CD4-positive, alpha-beta T cell treated with Interleukin-21 for 1 hour (primary cell): ENCODE results near the gene WDFY4.

Source experiments
- DNase-seq: peaks from one replicate; pipeline ENCODE4 v3.0.0-alpha.2; 2020

Gene WDFY4

DNA sequence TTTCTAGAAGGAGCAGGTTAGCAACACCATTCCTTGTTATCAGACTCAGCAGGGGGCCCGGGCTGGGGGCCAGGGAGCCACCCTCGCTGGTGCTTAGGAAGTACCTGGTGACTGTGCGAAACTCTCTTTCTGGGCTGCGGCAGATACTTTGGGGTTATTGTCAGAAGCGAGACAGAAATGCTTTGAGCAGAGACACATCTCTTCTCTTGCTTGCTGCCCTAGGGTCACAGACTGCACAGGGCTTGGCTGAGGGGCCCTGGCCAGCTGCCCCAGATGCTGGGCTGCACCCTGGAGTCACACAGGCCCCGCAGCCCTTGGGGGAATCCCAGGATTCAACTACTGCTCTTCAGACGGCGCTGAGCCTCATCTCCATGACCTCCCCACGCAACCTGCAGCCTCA lies 91.9 kb downstream of the WDFY4 start:
- DNase-seq: no peak

DNA sequence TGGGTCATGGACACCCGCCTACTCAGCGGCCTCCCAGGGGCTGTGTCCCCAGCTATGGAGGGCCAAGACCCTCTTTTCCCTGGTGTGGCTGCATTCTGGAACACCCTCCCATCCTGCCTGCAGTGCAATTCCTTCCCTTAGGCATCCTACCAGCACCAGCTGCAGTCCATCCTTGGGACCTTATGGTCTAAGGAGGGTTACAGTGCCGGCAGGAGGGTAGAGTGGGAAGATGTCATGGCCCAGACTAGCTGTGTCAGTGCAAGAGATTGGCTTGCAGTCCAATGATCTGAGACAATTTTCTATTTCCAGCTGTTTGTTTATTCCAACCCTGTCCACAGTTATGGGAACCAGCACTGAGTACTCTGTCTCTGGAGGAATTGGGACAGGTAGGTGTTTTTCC lies 92.4 kb downstream of the WDFY4 start:
- no peak for DNase-seq

DNA sequence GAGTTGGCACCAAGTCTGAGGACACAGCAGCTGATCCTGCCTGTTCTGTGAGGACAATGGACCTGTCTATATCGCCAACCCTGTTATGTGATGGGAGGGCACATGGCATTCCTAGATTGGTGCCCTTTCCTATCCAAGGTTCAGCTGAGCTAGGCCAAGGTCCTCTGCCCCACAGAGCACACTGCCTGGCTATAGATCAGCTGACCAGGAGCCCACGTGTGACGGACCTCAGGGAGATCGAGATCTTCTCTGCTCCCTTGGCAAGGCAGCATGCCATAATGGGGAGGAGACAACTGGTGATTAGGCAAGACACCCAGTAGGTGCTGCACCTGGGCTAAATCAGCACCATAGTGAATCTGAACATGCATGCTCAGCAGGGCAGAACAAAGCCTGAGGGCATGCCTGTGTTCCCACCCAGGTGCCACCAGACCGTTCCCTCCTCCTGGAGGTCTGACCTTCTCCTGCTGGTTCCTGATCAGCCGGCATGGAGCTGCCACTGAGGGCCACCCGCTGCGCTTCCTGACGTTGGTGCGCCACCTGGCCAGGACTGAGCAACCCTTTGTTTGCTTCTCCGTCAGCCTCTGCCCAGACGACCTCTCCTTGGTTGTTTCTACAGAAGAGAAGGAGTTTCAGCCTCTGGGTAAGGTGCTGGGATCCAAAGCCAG lies 93.7 kb downstream of the WDFY4 start:
- DNase-seq: no peak

DNA sequence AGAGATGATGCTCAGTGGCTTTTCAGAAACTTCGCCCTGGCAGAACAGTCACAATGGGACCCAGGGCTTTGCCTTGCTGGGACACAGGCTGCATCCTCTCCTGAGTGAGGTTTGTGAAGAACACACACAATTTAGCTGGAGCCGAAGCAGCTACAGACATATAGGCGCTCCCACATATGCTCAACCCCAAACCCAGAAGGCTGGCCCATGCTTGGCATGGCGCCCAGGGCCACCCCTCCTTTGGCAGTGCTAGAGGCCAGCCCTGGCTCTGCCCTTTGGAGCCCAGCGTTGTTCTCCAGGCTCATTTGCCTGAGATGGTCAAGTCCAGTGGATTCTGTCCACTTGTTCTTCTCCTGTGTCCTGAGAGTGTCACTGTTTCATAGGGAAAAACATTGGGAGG lies 94.4 kb downstream of the WDFY4 start:
- DNase-seq: no peak

DNA sequence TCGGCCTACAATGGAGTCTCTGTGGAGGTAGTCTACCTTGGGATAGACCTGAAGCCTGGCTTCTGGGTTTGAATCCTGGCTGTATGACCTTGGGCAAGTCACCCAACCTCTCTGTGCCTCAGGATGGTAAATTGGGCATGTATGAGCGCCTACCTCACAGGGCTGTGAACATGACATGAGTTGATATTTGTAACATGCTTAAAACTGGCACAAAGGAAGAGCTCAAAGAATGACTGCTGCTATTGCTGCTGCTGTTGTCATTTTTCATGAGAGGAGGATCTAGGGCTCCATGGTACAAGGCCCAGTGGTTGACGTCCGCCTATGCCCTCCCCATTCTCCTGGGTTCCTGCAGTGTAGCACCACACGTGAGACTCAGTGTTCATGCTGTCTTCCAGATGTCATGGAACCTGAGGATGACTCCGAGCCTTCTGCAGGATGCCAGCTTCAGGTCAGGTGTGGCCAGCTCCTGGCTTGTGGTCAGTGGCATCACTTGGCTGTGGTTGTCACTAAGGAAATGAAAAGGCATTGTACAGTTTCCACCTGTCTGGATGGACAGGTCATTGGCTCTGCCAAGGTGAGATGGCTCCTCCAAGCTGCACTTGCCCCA lies 95.0 kb downstream of the WDFY4 start:
- DNase-seq: no peak

DNA sequence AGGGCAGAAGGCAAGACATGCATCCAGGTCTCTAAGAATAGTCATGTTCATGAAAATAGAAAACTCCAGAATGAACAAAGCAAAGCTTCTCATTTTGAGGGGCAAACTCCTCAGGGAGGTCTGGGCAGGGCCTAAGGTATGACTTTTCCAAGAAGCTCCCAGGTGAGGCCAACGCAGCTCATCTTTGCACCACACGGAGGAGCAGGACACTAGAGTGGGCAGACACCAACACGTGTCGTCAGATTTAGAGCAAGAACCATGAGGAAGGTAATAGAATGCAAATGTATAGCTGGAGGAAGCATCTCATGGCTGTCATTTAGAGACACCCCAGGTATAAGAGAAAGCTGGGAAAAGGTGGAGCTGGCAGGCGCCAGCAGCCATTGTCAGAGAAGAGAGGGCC lies 95.7 kb downstream of the WDFY4 start:
- DNase-seq: no peak

DNA sequence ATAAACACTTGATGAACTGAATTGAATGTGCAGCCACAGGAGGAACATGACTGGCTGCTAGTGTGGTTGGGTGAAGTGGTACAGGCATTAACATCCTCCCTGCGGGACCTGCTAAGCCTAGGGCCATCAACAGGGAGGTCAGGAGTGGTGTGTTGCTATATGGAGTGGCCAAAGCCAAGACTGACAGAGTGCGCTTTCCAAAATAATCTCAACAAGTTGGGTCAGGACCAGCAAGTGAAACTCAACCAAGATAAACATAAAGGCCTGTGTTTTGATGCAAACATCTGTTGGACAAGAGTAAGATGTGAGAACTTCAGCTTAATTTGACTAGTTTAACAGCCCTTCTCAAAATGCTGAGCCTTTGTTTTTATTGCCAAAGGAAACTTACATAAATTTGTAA lies 97.7 kb downstream of the WDFY4 start:
- DNase-seq: no peak

DNA sequence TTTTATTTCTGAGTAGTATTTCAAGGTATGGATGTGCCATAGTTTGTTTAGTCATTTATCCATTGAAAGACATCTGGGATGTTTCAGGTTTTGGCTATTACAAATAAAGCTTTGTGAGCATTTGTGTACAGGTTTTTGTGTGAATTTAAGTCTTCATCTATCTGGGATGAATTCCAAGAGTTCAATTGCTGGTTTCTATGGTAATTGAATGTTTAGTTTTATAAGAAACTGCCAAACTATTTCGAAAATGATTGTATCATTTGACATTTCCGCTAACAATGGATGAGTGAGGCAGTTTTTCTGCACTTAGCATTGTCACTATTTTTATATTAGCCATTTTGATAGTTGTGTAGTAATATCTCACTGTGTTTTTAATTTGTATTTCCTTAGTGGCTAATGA lies 99.4 kb downstream of the WDFY4 start:
- no peak for DNase-seq

DNA sequence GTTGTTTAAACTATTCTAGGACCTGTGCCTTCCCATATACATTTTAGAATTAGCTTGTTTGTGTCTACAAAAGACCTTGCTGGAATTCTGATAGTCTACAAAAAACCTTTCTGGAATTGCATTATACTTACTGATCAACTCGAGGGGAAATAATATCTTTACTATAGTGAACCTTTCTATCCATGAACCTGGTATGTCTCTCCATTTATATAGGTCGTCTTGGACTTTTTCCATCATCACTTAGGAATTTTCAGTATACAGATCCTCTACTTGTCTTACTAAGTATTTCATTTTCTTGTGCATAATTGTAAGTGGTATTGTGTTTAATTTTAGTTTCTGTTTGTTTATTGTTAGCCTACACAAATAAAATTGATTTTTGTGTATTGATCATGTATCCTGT lies 101.1 kb downstream of the WDFY4 start:
- no peak for DNase-seq

DNA sequence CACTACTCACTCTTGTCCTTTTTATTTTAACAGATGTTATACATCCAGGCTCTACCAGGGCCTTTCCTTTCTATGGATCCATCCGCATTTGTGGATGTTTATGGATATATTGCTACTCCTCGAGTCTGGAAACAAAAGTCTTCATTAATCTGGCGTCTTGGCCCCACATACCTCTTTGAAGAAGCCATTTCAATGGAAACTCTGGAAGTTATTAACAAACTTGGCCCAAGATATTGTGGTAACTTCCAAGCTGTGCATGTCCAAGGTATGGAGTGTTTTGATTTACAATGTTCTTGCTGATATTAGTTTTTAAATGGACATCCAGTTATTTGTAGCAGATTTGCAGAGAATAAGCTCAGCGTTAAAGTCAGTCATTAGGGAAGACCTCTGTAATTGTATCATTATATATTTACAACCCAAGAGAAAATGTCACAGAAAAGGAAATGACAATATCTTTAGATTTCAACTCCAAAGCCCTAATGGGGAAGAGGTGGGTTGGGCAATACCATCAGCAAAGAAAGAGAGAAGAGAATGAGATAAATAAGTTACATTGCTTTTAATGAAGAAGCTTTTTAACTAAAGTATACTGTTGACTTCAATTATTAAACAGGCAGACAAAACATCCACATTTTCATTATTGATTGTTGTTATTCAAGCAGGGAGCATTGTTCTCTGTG lies 102.1 kb downstream of the WDFY4 start:
- no peak for DNase-seq

DNA sequence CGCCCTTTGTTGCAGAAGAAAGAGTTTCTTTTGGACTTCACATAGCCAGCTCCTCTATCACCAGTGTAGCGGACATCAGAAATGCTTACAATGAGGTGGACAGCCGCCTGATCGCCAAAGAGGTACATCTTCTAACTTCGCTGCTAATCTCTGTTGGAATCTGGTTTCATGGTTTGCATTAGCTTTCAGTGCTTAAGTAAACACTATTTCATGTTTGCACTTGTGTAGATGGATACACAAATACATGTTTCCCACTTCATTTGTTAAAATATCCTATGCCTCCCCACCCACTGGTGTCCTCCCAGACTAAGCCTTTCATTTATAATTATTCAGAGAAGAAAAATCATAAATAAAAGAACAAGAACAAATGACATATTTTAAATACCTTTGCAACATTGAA lies 103.9 kb downstream of the WDFY4 start:
- no peak for DNase-seq

DNA sequence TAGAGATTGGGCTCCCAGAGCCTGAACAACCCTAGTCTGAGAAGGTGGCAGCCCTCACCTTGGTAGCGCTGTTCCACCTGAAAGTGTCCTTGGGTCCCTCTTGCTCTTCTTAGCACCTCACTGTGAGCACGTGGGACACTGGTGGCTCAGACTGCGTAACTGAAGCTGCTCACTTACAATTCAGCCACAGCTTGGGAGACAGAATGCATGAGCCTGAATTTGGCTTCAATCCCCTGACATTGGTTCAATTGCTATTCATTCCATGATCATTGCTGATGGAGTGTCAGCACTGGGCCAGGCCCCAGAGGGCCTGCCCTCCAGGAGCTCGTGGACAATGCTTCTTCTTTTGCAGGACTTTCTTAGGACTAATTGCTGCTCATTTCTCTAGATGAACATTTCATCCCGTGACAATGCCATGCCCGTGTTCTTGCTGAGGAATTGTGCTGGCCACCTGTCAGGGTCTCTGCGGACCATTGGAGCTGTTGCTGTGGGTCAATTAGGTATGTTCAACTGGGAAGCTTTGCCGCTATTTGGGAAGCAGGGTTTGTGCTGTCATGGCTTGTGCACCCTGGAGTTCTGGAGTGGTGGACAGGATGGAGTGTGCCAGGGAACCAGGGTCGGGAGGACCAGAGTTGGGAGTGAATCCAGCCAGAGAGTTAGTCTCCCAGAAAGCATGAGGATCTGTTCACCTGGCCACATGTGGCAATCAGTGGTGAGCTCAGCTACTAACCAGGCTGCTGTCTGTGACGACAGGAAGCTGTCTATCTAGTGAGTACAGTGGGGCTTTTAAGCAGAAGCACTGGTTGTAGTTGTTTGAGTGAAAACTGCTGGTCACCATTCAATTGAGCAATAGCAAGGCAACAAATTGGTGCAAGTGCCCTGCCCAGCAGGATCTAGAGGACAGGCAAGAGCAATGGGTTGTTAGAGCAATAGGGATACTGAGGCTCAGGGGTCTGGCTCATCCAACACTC lies 105.1 kb downstream of the WDFY4 start:
- no peak for DNase-seq

DNA sequence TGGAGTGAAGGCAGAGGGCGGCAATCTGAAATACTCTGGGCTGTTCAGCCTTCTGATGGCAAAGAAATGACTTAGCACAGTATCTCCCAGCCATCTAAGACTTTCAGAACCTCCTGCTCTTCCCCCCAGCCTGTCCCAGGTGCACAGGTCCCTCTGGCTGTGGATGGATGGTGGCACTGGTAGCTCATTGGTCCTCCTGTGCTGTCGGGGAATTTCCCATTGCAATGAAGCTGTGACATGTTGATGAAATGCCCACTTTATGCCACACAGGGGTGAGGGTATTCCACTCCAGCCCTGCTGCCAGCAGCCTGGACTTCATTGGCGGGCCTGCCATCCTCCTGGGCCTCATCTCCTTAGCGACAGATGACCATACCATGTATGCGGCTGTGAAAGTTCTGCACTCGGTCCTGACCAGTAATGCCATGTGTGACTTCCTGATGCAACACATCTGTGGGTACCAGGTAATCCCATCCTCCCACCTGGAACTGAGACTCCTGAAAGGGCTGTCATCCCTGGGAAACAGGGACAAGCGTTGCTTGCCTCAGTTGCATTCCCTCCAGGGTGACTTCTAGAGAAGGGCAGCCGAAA lies 105.9 kb downstream of the WDFY4 start:
- DNase-seq: no peak

DNA sequence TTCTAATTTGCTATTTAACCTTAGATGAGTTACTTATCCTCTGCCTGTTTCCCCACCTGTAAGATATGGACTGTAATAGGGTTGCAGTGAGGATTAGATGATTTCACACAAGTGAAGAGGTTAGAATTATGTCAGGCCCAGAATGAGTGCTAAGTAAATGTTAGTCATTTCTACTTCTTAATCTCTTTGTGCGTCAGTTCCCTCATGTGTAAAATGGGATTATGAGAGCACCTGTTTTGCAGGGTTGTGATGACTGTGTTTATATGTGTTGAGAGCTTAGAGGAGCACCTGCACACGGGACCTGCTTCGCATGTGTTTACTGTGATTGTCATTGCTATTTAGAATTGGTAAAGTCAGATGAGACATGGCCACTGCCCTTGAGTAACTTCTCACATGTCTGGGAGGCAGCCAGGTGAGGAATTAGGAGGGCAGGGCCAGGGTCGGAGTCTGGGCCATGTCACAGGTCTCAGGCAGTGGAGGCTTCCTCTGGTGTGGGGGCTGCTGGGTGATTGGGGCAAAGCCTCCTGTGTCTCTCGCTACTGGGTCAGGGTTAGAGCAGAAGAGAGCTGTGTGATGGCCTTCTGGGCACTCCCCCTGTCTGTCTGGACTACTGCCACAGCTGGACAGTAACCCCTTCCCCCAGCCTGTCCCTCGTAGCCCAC lies 106.7 kb downstream of the WDFY4 start:
- DNase-seq: no peak

DNA sequence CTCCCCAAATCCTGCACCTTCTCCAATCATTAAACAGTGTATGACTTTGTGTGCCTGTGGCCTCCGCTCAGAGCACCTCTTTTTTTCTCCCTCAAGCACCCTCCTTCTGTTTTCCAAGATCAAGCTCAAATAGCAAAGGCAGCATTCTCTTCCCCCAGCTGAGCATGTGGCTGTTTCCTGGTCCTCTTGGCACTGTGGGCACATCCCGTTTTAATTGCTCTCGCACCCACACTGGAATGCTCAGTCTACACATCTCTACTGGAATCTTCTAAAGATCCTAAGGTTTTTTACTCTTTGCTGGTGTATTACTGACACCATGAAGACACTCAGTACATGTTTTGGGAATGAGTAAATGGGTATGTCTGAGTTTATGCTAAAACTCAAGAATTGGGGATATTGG lies 107.4 kb downstream of the WDFY4 start:
- DNase-seq: no peak

DNA sequence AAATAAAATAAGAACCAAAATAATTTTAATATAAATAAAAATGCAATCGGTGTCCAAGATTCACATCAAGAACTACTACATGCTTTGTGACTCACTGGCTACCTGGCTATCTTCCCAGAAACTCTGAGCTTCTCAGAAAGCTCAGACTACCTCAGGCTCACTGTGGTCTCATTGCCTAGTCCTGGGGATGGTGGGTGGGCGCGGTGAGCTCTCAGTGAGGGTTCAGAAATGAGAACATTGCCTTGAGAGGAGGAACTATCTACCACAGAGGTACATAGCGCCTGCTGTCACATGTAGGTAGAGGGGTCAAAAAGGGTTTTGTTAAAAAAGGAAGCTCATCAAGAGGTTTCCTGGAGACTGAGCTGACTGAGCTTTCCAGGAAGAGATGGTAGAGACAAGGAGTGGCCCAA lies 108.0 kb downstream of the WDFY4 start:
- DNase-seq: no peak

DNA sequence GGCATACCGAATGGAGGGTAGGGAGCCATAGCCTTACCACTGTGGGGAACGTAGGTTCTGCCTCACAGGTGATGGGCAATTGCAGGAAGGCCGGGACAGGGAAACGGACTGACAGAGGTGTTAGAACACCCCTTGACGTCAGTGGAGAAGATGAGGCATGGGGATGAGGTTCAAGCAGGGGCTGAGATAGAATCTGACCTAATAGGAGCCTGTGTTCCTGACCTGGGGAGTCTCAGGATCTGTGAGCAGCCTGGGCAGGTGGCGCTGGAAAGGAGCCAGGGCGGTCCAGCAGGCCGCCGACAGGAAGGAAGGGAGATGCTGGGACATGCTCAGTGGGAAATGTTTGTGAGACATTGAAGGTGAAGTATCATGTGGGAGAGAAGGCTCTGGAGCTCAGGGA lies 109.4 kb downstream of the WDFY4 start:
- DNase-seq: no peak

DNA sequence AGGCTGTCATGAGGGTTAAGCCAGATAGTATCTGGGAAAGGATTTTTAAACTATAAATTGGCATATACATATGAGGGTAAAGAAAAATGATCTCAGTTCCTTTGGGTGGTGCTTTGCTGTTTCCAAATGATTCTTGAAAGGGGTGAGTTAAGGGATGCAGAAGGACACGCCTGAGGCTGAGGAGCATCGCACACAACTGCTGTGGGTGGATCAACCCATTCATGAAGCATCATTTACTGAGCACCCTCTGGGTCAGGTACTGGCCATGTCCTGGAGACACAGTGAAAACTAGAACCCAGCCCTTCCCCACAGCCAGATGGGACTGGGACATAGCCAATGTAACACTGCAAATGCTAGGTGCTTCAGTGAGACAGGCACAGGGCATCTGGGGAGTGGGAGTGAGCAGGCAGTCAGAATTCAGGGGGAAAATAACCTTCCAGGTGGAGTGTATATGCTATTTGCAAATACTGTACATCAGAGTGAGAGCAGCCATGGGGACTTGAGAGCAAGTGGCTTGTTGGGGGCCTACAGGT lies 112.1 kb downstream of the WDFY4 start:
- no peak for DNase-seq

DNA sequence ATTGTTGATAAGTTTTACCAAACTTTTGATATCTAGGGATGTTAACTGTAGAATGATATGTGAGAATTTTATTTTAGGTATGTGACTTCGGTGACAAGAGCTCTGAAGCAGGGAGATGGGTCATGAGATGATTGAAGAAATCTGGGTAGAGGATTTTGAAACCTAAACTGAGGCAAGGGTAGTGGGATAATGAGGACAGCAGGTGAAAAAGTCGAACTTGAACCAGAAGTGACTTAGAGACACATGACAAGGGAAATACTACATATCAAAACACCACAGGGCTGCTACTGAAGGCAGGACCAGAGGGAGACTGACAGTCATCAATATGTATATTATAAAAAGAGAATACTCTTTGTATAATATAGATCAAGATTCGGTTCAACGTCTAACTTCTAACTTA lies 113.2 kb downstream of the WDFY4 start:
- no peak for DNase-seq

DNA sequence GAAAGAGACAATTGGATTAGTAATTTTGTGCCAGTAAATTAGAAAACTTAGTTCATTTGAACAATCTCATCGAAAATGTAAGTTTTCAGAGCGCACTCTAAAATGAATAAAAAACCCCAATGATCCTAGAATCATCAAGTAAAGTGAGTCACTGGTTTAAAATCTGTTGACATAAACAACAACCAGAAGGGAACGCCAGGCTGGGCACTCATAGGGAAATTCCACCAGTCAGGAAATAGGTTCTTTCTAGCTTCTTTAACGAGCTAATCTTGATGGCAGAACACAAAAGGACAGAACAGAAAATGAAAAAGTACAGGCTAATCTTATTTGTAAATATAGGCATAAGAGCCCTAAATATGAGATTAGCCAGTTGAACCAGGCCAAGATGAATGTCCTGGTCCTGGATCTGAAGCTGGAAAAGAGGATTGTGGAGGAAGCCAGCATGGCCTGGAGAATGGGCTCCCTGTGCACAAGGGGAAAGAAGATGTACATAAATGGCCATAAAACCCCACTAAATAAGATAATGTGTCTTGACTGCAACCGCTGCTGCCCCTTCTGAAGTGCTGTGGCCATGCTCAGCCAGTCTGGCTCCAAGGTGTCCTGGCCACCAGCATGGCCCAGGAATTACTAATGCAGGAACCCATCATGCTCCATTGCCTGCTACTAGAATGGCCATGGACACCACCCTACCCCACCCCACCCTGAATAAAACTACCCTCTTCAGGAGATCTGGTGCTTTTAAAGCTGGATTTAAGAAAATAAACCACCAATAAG lies 114.0 kb downstream of the WDFY4 start:
- DNase-seq: no peak

DNA sequence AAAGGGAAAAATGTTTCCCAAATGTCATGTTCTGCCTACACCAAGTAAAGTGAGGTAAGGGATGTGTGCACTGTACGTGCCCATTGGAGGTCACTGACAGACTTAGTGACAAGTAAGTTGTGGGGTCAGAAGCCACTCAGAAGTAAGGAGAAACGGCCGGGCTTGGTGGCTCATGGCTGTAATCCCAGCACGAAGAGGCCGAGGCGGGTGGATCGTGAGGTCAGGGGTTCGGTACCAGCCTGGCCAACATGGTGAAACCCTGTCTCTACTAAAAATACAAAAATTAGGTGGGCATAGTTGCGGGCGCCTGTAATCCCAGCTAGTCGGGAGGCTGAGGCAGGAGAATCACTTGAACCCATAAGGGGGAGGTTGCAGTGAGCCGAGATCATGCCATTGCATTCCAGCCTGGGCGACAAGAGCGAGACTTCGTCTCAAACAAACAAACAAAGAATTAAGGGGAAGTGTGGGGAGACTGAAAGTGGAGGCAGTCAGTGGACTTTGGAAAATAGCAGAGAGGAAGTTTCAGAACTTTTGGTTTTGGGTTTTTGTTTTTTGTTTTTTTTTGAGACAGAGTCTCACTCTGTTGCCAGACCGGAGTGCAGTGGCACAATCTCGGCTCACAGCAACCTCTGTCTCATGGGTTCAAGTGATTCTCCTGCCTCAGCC lies 114.8 kb downstream of the WDFY4 start:
- DNase-seq: no peak
